HepG2 (cell line): ENCODE results near the gene APBB2. TPM values are rescaled to one million over a fixed set of nuclear protein-coding genes. Genes with fewer than 3 reads are reported as not detected.

Experiments used
- ARID3A ChIP-seq: IDR thresholded peaks from 2 replicates; pipeline ENCODE4 v1.6.1; 2012; ENCODE audit warnings: low read depth, low read length, improper control_type of control experiment
- ASH2L ChIP-seq: fragments of 300-600, 200-600 bp; sonication (generic); IDR thresholded peaks from 2 replicates; pipeline ENCODE4 v1.7.0; 2017; ENCODE audit warnings: low read depth, mild to moderate bottlenecking, moderate library complexity, mixed read lengths, low read length; ENCODE audit not compliant: insufficient read length
- ATF7 ChIP-seq, 2 experiments: fragments of 450-650 bp in 1 of 2; sonication (generic) in 1 of 2; formaldehyde crosslinking in 1 of 2; IDR thresholded peaks; 2 replicates each; pipeline versions ENCODE4 v1.4.0 to v1.6.1; 2016 to 2020; ENCODE audit warnings: antibody characterized with exemption in 1 of 2, mild to moderate bottlenecking in 1 of 2, missing genetic modification reagents in 1 of 2
- CBFB ChIP-seq: sonication (generic); formaldehyde crosslinking; IDR thresholded peaks from 2 replicates; pipeline ENCODE4 v1.4.0; 2020; ENCODE audit warnings: missing genetic modification reagents
- CSRNP2 ChIP-seq: sonication (generic); formaldehyde crosslinking; conservative IDR thresholded peaks from 2 replicates; pipeline ENCODE4 v1.8.0; 2022; ENCODE audit warnings: low read depth, missing genetic modification reagents
- DR1 ChIP-seq: sonication (generic); formaldehyde crosslinking; IDR thresholded peaks from 2 replicates; pipeline ENCODE4 v1.8.0; 2021; ENCODE audit warnings: mild to moderate bottlenecking, missing genetic modification reagents, inconsistent platforms
- FOXJ3 ChIP-seq: sonication (generic); formaldehyde crosslinking; IDR thresholded peaks from 2 replicates; pipeline ENCODE4 v1.4.0; 2020; ENCODE audit warnings: missing genetic modification reagents, mild to moderate bottlenecking, borderline replicate concordance
- HMGA1 ChIP-seq: sonication (generic); formaldehyde crosslinking; conservative IDR thresholded peaks from 2 replicates; pipeline ENCODE4 v1.4.0; 2020; ENCODE audit warnings: missing genetic modification reagents
- HNF4A ChIP-seq: sonication (generic); formaldehyde crosslinking; IDR thresholded peaks from 2 replicates; pipeline ENCODE4 v1.4.0; 2020; ENCODE audit warnings: missing genetic modification reagents
- JUNB ChIP-seq: sonication (generic); formaldehyde crosslinking; IDR thresholded peaks from 2 replicates; pipeline ENCODE4 v1.8.0; 2022; ENCODE audit warnings: missing genetic modification reagents, mild to moderate bottlenecking, borderline replicate concordance
- KMT2B ChIP-seq: IDR thresholded peaks from 2 replicates; pipeline ENCODE4 v1.6.1; 2016; ENCODE audit warnings: missing genetic modification reagents, missing compliant biosample characterization
- MED8 ChIP-seq: sonication (generic); formaldehyde crosslinking; IDR thresholded peaks from 2 replicates; pipeline ENCODE4 v1.8.1; 2023; ENCODE audit warnings: mild to moderate bottlenecking, missing genetic modification reagents; ENCODE audit not compliant: insufficient replicate concordance
- MTF2 ChIP-seq: sonication (generic); formaldehyde crosslinking; IDR thresholded peaks from 2 replicates; pipeline ENCODE4 v1.5.0; 2020; ENCODE audit warnings: missing genetic modification reagents, borderline replicate concordance
- NCOA5 ChIP-seq: sonication (generic); formaldehyde crosslinking; IDR thresholded peaks from 2 replicates; pipeline ENCODE4 v1.4.0; 2020; ENCODE audit warnings: missing genetic modification reagents
- RAD21 ChIP-seq: fragments of 450-650 bp; formaldehyde crosslinking; IDR thresholded peaks from 2 replicates; pipeline ENCODE4 v1.5.0; 2020; ENCODE audit warnings: mild to moderate bottlenecking
- SALL1 ChIP-seq: sonication (generic); formaldehyde crosslinking; IDR thresholded peaks from 2 replicates; pipeline ENCODE4 v1.8.0; 2022; ENCODE audit warnings: mild to moderate bottlenecking, missing genetic modification reagents
- TAF15 ChIP-seq: fragments of 200-400 bp; formaldehyde crosslinking; IDR thresholded peaks from one replicate; pipeline ENCODE4 v1.6.1; 2018; ENCODE audit warnings: mild to moderate bottlenecking, low read depth, low read length; ENCODE audit not compliant: poor library complexity, severe bottlenecking
- TARDBP ChIP-seq: sonication (generic); formaldehyde crosslinking; IDR thresholded peaks from 2 replicates; pipeline ENCODE4 v1.8.0; 2022; ENCODE audit warnings: mild to moderate bottlenecking, missing genetic modification reagents
- TCF12 ChIP-seq, 2 experiments: fragments of 450-650 bp in 1 of 2; sonication (generic) in 1 of 2; formaldehyde crosslinking in 1 of 2; IDR thresholded peaks; 2 replicates each; pipeline versions ENCODE4 v1.6.1 to v1.8.0; 2017 to 2022; ENCODE audit warnings: antibody characterized with exemption in 1 of 2, mild to moderate bottlenecking in 1 of 2, missing genetic modification reagents in 1 of 2, moderate library complexity in 1 of 2
- TEAD2 ChIP-seq: sonication (generic); formaldehyde crosslinking; IDR thresholded peaks from 2 replicates; pipeline ENCODE4 v1.9.0; 2021; ENCODE audit warnings: missing genetic modification reagents
- THAP8 ChIP-seq: sonication (generic); formaldehyde crosslinking; IDR thresholded peaks from 2 replicates; pipeline ENCODE4 v1.5.1; 2020; ENCODE audit warnings: missing genetic modification reagents, mild to moderate bottlenecking, borderline replicate concordance
- ZFP41 ChIP-seq: sonication (generic); formaldehyde crosslinking; IDR thresholded peaks from 2 replicates; pipeline ENCODE4 v1.4.0; 2020; ENCODE audit warnings: mild to moderate bottlenecking, missing genetic modification reagents, borderline replicate concordance
- ZFP82 ChIP-seq: sonication (generic); formaldehyde crosslinking; IDR thresholded peaks from 2 replicates; pipeline ENCODE4 v1.5.1; 2020; ENCODE audit warnings: mild to moderate bottlenecking, missing genetic modification reagents, borderline replicate concordance
- ZKSCAN5 ChIP-seq: sonication (generic); formaldehyde crosslinking; IDR thresholded peaks from 2 replicates; pipeline ENCODE4 v1.5.1; 2020; ENCODE audit warnings: mild to moderate bottlenecking, missing genetic modification reagents
- ZNF224 ChIP-seq: sonication (generic); formaldehyde crosslinking; IDR thresholded peaks from 2 replicates; pipeline ENCODE4 v1.5.0; 2020; ENCODE audit warnings: mild to moderate bottlenecking, missing genetic modification reagents
- ZNF501 ChIP-seq: sonication (generic); formaldehyde crosslinking; IDR thresholded peaks from 2 replicates; pipeline ENCODE4 v1.5.1; 2020; ENCODE audit warnings: mild to moderate bottlenecking, moderate library complexity, missing genetic modification reagents
- ZNF556 ChIP-seq: sonication (generic); formaldehyde crosslinking; IDR thresholded peaks from 2 replicates; pipeline ENCODE4 v1.4.0; 2020; ENCODE audit warnings: mild to moderate bottlenecking, missing genetic modification reagents, borderline replicate concordance
- polyA plus RNA-seq, 8 experiments: library from polyadenylated mRNA; depleted of rRNA in 3 of 8; stranded (reverse) in 7 of 8; unstranded in 1 of 8; fragments of >200 nt; fragmentation: Illumina TruSeq in 4 of 8; extraction: Trizol in 4 of 8; gene quantifications; 2 replicates each; pipeline versions ENCODE4 v1.2.1 to v1.2.3, GENCODE V29; 2011 to 2016; ENCODE audit warnings: low read depth in 4 of 8, missing spikeins in 1 of 8, mixed read lengths in 1 of 8; ENCODE audit not compliant: insufficient read depth in 1 of 8
- total RNA-seq, 5 experiments: library from RNA; depleted of rRNA; stranded (reverse); fragments of >200 nt; fragmentation: Illumina TruSeq; extraction: Trizol; gene quantifications; 2 replicates each; pipeline ENCODE4 v1.2.3, GENCODE V29; 2016; ENCODE audit warnings: low read depth in 1 of 5

The APBB2 gene
- total and polyA plus RNA-seq, 2 of the 13 experiments (the other 11 are each of a cell fraction or from before 2014, with no cell fraction given): 11.7 to 17.0 TPM

GRCh38 chr4:41132055-41132683 lies 82.2 kb downstream of the APBB2 start (continued):
- TF ChIP-seq RAD21 (CRISPR knock-in tag) (no peak; the same call in 1 of the 2 replicates), SALL1 (CRISPR knock-in tag) (peak; percentile 85; the same call in 1 of the 2 replicates), ARID3A (peak; percentile 87), TAF15 (no peak), NCOA5 (CRISPR knock-in tag) (no peak), ZFP82 (CRISPR knock-in tag) (no peak), ZNF556 (CRISPR knock-in tag) (no peak), ZKSCAN5 (CRISPR knock-in tag) (no peak), TEAD2 (CRISPR knock-in tag) (no peak), ATF7 (IDR thresholded peaks at IDR 0.05) (no peak), ATF7 (CRISPR knock-in tag; IDR thresholded peaks at IDR 0.05) (no peak), MED8 (CRISPR knock-in tag) (no peak), CSRNP2 (no peak), JUNB (no peak), TCF12 (IDR thresholded peaks at IDR 0.05) (no peak), TCF12 (CRISPR knock-in tag; IDR thresholded peaks at IDR 0.05) (no peak), TARDBP (CRISPR knock-in tag) (0 out of 2 replicates have a peak, but pooled peaks have one; percentile 41), CBFB (CRISPR knock-in tag) (0 out of 2 replicates have a peak, but pooled peaks have one; percentile 36), THAP8 (CRISPR knock-in tag) (no peak), ZFP41 (CRISPR knock-in tag) (no peak), ASH2L (peak; percentile 77), FOXJ3 (peak; percentile 83; the same call in 1 of the 2 replicates), DR1 (CRISPR knock-in tag) (no peak), HNF4A (CRISPR knock-in tag) (peak; percentile 93), MTF2 (no peak), ZNF501 (CRISPR knock-in tag) (no peak), KMT2B (CRISPR knock-in tag) (no peak), ZNF224 (CRISPR knock-in tag) (no peak), HMGA1 (no peak)
